A549 (cell line): ENCODE results near the gene PCSK6. TPM values are rescaled to one million over a fixed set of nuclear protein-coding genes. Genes with fewer than 3 reads are reported as not detected.
A peak's percentile ranks its signal among the peaks of the same experiment; 100 is the strongest.

Experiments
- ATAC-seq, 2 experiments: fragments of 200-7000 bp in 1 of 2; fragments of >200 bp in 1 of 2; cut with Nextera tagmentation in 1 of 2; cut with Tn5 transposase in 1 of 2; 3 replicates each; pipeline versions ENCODE4 v1.8.0 to v1.9.1; 2018 to 2020; ENCODE audit warnings: mild to moderate bottlenecking in 1 of 2, moderate library complexity in 1 of 2
- CTCF ChIA-PET: fragments of 300-600 bp; sonication (Branson Sonifier 250); formaldehyde crosslinking; extraction: SDS; loops from one replicate; lab custom pipeline; 2021; ENCODE audit warnings: antibody characterized with exemption, inconsistent platforms; lab: Yijun Ruan, JAX
- POLR2A ChIA-PET: fragments of 350-600 bp; formaldehyde crosslinking; extraction: SDS; loops from one replicate; lab custom pipeline; 2021; ENCODE audit warnings: antibody characterized with exemption, inconsistent platforms; lab: Yijun Ruan, JAX
- DNase-seq, 2 experiments: peaks; one replicate each; pipeline versions ENCODE4 v3.0.0 to v3.0.0-alpha.2; 2011 to 2016; ENCODE audit warnings: low read depth in 1 of 2, low spot score in 1 of 2
- FAIRE-seq: peaks from 2 replicates; lab custom pipeline; 2011; peaks lifted over from hg19 to GRCh38; lab: Jason Lieb, UNC
- H3K27ac ChIP-seq, 2 experiments: fragments of >200 bp; sonication (Bioruptor Twin); formaldehyde crosslinking; 3 replicates each; pipeline ENCODE4 v1.5.1; 2016 to 2017
- H3K4me1 ChIP-seq: fragments of >200 bp; sonication (Bioruptor Twin); formaldehyde crosslinking; 3 replicates; pipeline ENCODE4 v1.6.1; 2016
- H3K4me2 ChIP-seq: fragments of >200 bp; sonication (Bioruptor Twin); formaldehyde crosslinking; 3 replicates; pipeline ENCODE4 v1.6.1; 2016
- H3K4me3 ChIP-seq: fragments of >200 bp; sonication (Bioruptor Twin); formaldehyde crosslinking; 3 replicates; pipeline ENCODE4 v1.5.1; 2016
- H3K9me3 ChIP-seq: fragments of >200 bp; sonication (Bioruptor Twin); formaldehyde crosslinking; 3 replicates; pipeline ENCODE4 v1.6.1; 2016
- BHLHE40 ChIP-seq: IDR thresholded peaks from 2 replicates; pipeline ENCODE4 v1.6.1; 2012; ENCODE audit warnings: low read depth, low read length, inconsistent platforms
- CHD4 ChIP-seq: fragments of 200-600 bp; sonication (generic); IDR thresholded peaks from 2 replicates; pipeline ENCODE4 v1.6.1; 2016; ENCODE audit warnings: antibody characterized with exemption, mild to moderate bottlenecking, borderline replicate concordance
- EHF ChIP-seq: fragments of 250-450 bp; sonication (Bioruptor Pico); IDR thresholded peaks from 2 replicates; pipeline ENCODE4 v1.5.0; 2020; ENCODE audit warnings: mild to moderate bottlenecking
- EHMT2 ChIP-seq: fragments of 200-600 bp; sonication (generic); IDR thresholded peaks from 2 replicates; pipeline ENCODE4 v1.6.1; 2016; ENCODE audit warnings: antibody characterized with exemption, low read depth, mild to moderate bottlenecking, moderate library complexity
- FOSB ChIP-seq: fragments of 250-450 bp; sonication (Bioruptor Pico); IDR thresholded peaks from 2 replicates; pipeline ENCODE4 v1.5.0; 2020; ENCODE audit warnings: mild to moderate bottlenecking, moderate library complexity
- FOXS1 ChIP-seq: fragments of 250-450 bp; sonication (Bioruptor Pico); IDR thresholded peaks from 2 replicates; pipeline ENCODE4 v1.5.0; 2020; ENCODE audit warnings: mild to moderate bottlenecking, moderate library complexity
- GATA3 ChIP-seq: IDR thresholded peaks from 2 replicates; pipeline ENCODE4 v1.6.1; 2012; ENCODE audit warnings: borderline replicate concordance
- HDAC2 ChIP-seq: fragments of 200-600 bp; sonication (generic); IDR thresholded peaks from 2 replicates; pipeline ENCODE4 v1.6.1; 2016
- HES2 ChIP-seq: fragments of >200 bp; sonication (Bioruptor Twin); formaldehyde crosslinking; IDR thresholded peaks from 2 replicates; pipeline ENCODE4 v1.6.1; 2016
- HEYL ChIP-seq: fragments of 250-450 bp; sonication (Bioruptor Pico); IDR thresholded peaks from 2 replicates; pipeline ENCODE4 v1.8.0; 2021; ENCODE audit warnings: mild to moderate bottlenecking, moderate library complexity
- HOXA7 ChIP-seq: fragments of 250-450 bp; sonication (Bioruptor Pico); IDR thresholded peaks from 2 replicates; pipeline ENCODE4 v1.5.0; 2020; ENCODE audit warnings: mild to moderate bottlenecking, moderate library complexity
- NR3C1 ChIP-seq: fragments of >200 bp; sonication (Bioruptor Twin); formaldehyde crosslinking; IDR thresholded peaks from 3 replicates; pipeline ENCODE4 v1.6.1; 2017
- POLR2A ChIP-seq: IDR thresholded peaks from 2 replicates; pipeline ENCODE4 v1.6.1; 2012; ENCODE audit warnings: mild to moderate bottlenecking, low read length
- REST ChIP-seq: fragments of 200-600 bp; sonication (generic); IDR thresholded peaks from 2 replicates; pipeline ENCODE4 v1.6.1; 2016; ENCODE audit warnings: antibody characterized with exemption, mild to moderate bottlenecking, moderate library complexity
- SREBF2 ChIP-seq: fragments of 450-650 bp; IDR thresholded peaks from 2 replicates; pipeline ENCODE4 v1.6.1; 2014; ENCODE audit warnings: mild to moderate bottlenecking, moderate library complexity
- TFCP2L1 ChIP-seq: fragments of 250-450 bp; sonication (Bioruptor Pico); IDR thresholded peaks from 2 replicates; pipeline ENCODE4 v1.5.0; 2021; ENCODE audit warnings: mild to moderate bottlenecking
- USF2 ChIP-seq: fragments of 450-650 bp; IDR thresholded peaks from 2 replicates; pipeline ENCODE4 v1.6.1; 2014; ENCODE audit warnings: antibody characterized with exemption
- ZFP36 ChIP-seq: fragments of 450-650 bp; IDR thresholded peaks from 2 replicates; pipeline ENCODE4 v1.6.1; 2014; ENCODE audit warnings: borderline replicate concordance; ENCODE audit not compliant: partially characterized antibody
- ZNF302 ChIP-seq: fragments of 250-450 bp; sonication (Bioruptor Pico); IDR thresholded peaks from 2 replicates; pipeline ENCODE4 v1.9.0; 2021; ENCODE audit warnings: inconsistent platforms, mild to moderate bottlenecking, moderate library complexity
- WGBS: methylation state at CpG from one replicate; pipeline ENCODE4 v1.1.6; 2017; ENCODE audit errors: missing lambda C conversion rate; 5-methylcytosine and 5-hydroxymethylcytosine counted together
- polyA plus RNA-seq, 4 experiments: library from polyadenylated mRNA; depleted of rRNA in 3 of 4; stranded (reverse); fragments of >200 nt; fragmentation: RNase III in 1 of 4; extraction: RNeasy Plus Mini Kit Qiagen cat#74134 plus additional on column Dnase treatment in 1 of 4; gene quantifications; 2 replicates in 3 of 4; 3 replicates in 1 of 4; pipeline ENCODE4 v1.2.3, GENCODE V29; 2011 to 2017

PCSK6 gene
- polyA plus RNA-seq, 2 of the 4 experiments (the other 2 are of a cell fraction) = 10.0 to 15.2 TPM

- ChIA-PET CTCF (interaction anchor here (1.3 kb wide), 1 partner anchor 15 kb away, joined by 3 read pairs; no protein-coding TSS in a partner anchor), POLR2A (no interaction called here)
- 80% methylated on average over 21 of the region's 21 CpGs for WGBS
- DNase-seq (no peak), FAIRE-seq (no peak), ATAC-seq (no peak)
- Histone ChIP-seq H3K27ac (no peak overlapping the region), H3K4me2 (no peak overlapping the region), H3K4me3 (no peak overlapping the region), H3K4me1 (peaks cover 15% of the 10 kb centered on the region), H3K9me3 (0 out of 3 replicates have a peak, but pooled peaks cover 2% of the 10 kb centered on the region)
- TF ChIP-seq ZNF302 (CRISPR knock-in tag) (no peak), HOXA7 (CRISPR knock-in tag) (no peak), BHLHE40 (no peak), CHD4 (no peak), HES2 (no peak), FOXS1 (CRISPR knock-in tag) (no peak), TFCP2L1 (CRISPR knock-in tag) (no peak), EHMT2 (no peak), GATA3 (no peak)
Observed at GRCh38 chr15:101534376-101534970, 45.0 kb upstream of the PCSK6 start.

- whole genome bisulfite sequencing = 73% methylated on average over 13 of the region's 13 CpGs
- TF ChIP-seq SREBF2 (no peak), HEYL (CRISPR knock-in tag) (no peak), FOXS1 (CRISPR knock-in tag) (no peak), TFCP2L1 (CRISPR knock-in tag) (no peak), GATA3 (no peak), POLR2A (no peak), ZFP36 (no peak), HDAC2 (no peak), HOXA7 (CRISPR knock-in tag) (no peak), FOSB (CRISPR knock-in tag) (no peak), REST (no peak), BHLHE40 (no peak), EHF (CRISPR knock-in tag) (no peak), NR3C1 (no peak), USF2 (no peak), EHMT2 (no peak)
Observed at GRCh38 chr15:101533371-101534140, 44.0 kb upstream of the PCSK6 start.

More at GRCh38 chr15:101533371-101534140, 44.0 kb upstream of the PCSK6 start:
- H3K4me3 ChIP-seq = no peak overlapping the region
- ATAC-seq (no peak), DNase-seq (no peak), FAIRE-seq (no peak)
- POLR2A ChIA-PET = no interaction called here
- CTCF ChIA-PET = interaction anchor here (1.0 kb wide), 1 partner anchor 31 kb away, joined by 3 read pairs; no protein-coding TSS in a partner anchor
- H3K9me3 ChIP-seq = no peaks in the 10 kb centered on the region
- peak overlapping the region in 1 of 2 experiments; percentile 11; a peak in 2 of 6 replicates for H3K27ac ChIP-seq
- peaks cover 24% of the 10 kb centered on the region for H3K4me1 ChIP-seq
- no peak overlapping the region for H3K4me2 ChIP-seq
